HG03039 (cell line): ENCODE results near the gene SLC5A12.
"Not testable (repeated sequence)": the region's sequence is repeated elsewhere in the genome, so short reads cannot be mapped to it uniquely, and the experiment has no call there.

Source experiments
- ATAC-seq: cut with Tn5 transposase; IDR thresholded peaks from one replicate; pipeline ENCODE4 v1.9.1; 2021; ENCODE audit warnings: mild to moderate bottlenecking, moderate library complexity; ENCODE audit not compliant: unreplicated experiment

Gene SLC5A12

DNA sequence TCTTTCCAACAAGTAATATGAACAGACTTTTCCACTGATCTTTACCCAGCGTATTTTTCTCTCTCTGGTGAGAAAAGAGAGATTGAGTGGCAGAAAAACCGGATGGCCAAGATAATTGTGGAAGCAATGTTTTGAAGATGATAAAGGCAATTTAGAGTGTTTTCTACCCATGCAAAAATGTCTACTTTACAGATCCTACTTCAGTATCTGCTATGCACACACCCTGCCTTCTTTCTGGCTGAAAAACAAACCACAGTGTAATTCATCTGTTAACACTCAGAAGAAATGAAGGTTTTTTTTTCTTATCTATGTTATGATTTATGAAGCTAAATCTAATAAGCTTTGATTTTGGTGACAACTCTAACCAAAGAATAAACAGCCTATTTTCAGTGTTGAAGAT is 56.8 kb downstream of the SLC5A12 start:
- ATAC-seq = no peak

DNA sequence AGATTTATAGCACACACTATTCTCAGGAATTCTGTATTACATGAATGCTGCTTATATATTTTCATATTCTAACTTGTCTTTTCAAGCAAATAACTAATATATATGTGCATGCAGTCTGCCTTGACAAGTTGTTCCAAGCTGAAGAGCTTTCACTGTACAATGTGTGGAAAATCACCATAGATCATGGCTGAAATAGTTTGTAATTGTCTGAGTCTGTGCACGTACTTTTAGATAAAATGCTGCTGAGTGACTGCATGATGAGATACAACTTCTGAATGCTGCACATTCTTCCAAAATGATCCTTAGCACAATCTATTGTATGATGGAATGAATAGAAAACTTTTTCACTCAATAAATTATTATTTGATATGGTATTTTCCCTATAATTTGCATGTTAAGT is 58.9 kb downstream of the SLC5A12 start:
- ATAC-seq = no peak

DNA sequence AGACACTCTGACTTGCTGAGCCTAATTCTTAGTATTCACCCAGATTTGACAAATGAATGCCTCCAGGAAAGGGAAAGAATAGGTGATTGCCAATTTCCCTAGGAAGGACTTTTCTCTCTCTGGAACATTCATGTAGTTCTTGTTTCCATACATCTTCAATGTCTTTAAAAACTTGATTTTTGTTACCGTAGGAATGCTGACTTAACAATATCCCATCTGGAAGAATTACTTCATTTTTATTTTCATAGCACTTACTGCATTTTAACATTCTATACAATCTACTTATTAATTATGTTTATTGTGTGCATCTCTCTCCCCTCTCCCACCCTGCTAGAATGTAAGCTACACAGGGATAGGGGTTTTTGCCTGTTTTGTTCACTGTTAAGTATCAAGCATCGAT is 66.6 kb downstream of the SLC5A12 start:
- ATAC-seq = no peak

DNA sequence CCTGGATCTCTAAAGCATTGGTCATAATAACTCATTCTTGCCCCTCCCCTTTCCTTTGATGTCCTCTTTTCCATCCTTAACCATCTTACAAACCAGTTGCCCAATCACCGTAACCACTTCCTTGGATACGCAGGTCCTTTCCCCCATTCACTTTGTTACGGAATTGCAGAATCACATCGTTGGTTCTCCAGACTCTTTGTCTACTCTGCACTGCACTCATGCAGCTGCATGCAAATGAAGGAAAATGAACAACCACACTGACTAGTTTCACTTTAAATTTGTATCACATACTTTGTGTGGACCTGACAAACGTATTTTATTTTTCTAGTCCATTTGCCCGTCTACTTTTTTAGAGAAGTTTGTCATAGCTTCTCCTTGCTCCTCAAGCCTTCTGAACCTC is 69.9 kb downstream of the SLC5A12 start:
- no peak for ATAC-seq

DNA sequence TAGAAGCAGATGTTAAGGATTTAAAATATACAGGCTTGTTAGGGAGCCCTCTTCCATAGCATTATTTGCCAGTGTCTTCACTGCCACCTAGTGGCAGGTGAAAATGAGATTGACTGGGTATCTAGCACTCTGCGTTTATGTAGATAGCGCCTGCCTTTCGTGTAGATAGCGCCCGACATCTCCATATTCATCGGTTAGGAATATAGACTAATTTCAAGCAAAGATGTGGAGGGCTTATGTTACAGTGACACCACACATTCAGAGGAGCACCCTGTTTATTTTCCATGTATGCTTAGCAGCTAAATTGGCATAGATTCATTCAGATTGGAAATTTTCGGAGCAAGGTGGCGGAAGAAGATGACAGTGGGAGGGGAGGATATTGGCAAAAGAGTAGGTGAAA is 72.0 kb downstream of the SLC5A12 start:
- ATAC-seq = peak; percentile 90

DNA sequence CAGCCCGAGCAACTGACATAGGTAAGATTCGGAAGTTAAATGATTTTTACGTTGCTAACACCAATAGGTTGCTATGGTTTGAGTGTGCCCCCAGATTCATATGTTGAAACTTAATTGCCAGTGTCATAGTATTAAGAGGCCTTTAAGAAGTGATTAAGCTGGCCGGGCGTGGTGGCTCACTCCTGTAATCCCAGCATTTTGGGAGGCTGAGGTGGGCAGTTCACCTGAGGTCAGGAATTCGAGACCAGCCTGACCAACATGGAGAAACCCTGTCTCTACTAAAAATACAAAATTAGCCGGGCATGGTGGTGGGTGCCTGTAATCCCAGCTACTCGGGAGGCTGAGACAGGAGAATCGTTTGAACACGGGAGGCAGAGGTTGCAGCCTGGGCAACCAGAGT is 78.5 kb downstream of the SLC5A12 start:
- not testable (repeated sequence) for ATAC-seq

DNA sequence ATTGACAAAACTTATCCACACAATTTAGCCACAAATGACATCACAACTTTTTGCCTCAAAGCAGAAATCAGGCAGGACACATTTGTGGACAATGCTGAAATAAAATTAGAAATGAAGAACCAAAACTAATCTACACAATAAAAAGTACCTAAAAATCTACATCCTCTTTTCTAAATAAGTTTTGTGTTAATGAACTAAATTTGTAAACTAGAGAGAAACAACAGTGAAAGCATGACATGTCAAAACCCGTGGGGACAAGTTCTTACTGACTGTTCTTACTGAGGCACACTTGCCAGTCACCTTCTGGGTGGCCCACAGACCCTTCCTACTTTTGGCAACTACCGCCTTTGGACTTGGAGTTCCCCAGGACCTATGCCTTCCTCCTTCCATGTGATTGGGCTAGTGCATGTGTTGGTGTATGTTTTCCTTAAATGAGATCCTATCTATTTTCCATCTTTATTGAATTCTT is 89.1 kb downstream of the SLC5A12 start:
- ATAC-seq = peak; percentile 71

DNA sequence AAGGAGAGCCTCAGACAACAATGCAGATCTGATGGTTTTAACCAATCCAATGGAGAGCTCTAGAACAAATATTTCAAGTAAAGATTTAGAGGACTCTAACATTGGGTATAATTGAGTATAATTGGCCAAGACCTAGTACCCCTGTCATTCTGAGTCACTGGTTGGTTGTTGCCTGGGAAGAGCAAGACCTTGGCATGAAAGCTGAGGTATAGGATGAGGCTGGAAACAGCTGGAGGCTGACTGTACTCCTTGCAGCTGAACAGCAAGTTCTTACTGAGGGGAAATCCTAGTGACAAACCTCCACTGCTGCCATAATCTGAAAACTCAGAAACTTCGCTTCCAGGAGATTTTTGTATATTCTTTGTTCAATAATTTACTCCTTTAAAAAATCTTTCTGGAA is 95.5 kb downstream of the SLC5A12 start:
- ATAC-seq = no peak

DNA sequence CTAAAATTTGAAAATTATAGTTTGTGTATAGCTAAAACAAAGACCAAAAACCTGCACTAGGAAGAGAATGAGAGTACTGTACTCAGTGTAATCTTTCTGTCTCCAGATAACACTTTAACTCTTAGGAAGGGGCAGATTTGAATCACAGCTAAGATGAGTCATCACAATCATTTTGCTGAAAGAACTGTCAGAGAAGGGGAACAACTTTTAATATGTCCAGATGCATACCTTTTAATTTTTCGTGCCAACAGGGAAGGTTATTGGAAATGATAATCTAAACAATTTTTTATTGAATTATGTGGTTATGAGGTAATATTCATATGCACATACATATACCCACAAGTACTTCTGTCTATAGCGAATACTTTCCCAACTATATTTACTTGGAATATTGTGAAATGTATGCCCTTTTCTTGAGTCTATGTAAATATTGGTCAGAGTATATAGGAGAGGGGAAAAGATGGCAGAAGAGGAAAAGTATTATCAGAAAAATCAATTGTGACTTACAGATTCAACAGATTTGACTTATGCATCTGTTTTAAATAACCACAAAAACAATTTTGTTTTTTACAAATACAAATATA is 98.7 kb downstream of the SLC5A12 start:
- ATAC-seq = no peak

DNA sequence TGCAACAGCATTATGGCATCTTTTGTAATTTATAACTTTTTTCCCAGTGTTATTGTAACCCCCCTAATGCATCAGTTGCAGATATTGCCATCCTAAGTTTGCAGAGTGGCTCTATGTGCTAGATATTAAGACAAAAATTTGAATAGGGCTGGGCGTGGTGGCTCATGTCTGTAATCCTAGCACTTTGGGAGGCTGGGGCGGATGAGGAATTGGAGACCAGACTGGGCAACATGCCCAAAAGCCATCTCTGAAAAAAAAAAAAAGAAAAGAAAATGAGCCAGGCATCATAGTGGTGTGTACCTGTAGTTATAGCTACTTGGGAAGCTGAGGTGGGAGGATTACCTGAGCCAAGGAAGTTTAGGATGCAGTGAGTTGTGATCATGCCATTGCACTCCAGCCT is 99.7 kb downstream of the SLC5A12 start:
- no peak for ATAC-seq

DNA sequence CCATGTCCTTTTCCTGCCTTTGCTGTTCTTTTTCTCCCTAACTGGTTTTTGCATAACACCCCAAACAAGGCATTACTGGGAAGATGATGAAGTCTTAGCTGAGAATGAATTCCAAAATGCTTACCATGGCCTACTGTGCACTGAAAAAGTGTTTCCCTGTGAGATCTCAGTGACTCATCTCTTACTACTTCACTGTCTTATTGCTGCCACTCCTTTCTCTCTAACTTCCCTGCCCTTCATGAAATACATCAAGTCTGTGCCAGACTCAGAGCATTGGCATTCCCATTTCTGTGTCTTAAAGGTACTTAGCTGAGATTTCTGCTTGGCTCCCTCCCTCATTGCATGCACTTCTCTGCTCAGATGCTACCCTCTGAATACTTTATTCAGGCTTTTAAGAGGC is 100.7 kb downstream of the SLC5A12 start:
- ATAC-seq = no peak

DNA sequence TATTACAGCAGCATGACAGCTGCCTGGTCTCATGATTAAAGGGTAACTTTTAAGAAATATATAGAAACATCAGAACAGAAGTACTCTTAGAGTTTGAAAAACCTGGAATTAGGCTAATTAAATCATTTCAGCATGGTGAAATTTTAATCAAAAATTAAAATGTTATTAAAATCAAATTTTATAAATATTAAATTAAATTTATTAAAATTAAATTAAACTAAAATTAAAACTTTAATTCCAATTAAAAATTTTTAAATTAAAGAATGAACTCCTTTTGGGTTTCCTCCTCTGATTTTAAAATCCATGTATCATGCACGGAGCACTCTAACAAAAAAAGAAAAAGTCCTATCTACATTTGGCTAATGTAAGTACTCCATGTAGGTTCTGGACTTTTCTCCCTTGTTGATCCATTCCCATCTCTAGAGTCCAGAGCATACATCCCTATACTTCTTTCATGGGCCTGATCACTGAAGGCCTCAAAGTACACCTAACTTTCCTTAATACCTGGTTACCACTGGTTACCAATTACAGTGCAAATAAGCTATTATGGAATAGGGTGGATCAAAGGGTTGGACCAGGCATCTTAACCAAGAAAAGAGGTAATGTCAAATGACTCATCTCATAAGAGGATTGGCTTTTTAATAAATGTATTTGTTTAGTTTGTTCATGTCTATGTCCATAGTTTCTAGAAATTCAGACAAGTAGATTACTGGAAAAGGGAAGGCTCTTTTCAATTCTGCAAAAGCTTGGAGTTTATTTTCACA is 101.4 kb downstream of the SLC5A12 start:
- ATAC-seq = no peak

DNA sequence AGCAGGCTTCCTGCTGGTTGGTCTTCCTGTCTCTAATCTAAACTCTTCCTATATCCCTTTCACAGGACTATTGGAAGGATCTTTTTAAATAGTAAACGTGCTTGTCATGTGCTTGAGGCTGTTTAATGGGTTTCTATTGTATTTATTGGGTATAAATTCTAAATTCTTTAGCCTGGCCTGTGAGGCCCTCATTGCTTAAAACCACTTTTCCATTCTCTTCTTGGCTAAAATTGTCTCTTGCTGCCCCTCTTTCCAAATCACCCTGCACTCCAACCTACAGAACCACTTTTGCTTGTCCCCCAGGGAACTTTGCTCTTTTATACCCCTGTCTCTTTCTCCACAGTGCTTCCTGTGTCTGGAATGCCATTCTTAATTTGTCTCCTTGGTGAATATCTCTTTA is 103.4 kb downstream of the SLC5A12 start:
- no peak for ATAC-seq
